GM21515 (cell line): ENCODE measurements around the gene FBXO28.

ENCODE experiments used
- ATAC-seq: cut with Tn5 transposase; IDR thresholded peaks from one replicate; pipeline ENCODE4 v1.9.1; 2021; ENCODE audit not compliant: unreplicated experiment

FBXO28 gene

DNA sequence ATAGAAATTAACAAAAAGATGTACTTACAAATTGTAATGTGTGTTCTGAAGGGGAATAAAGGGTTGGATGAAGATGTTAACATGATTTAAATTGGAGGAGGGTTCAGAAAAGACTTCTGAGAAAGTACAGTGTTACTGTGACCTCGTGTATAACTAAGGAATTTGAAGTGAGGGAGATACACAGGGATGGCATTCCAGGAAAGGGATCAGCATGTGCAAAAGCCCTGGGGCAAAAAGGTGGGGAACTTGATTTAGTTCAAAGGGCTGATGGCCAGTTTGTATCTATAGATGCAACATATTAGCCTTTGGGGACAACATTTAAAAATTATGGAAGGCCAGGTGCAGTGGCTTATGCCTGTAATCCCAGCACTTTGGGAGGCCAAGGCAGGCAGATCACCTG lies 35.8 kb downstream of the FBXO28 start:
- no peak for ATAC-seq

DNA sequence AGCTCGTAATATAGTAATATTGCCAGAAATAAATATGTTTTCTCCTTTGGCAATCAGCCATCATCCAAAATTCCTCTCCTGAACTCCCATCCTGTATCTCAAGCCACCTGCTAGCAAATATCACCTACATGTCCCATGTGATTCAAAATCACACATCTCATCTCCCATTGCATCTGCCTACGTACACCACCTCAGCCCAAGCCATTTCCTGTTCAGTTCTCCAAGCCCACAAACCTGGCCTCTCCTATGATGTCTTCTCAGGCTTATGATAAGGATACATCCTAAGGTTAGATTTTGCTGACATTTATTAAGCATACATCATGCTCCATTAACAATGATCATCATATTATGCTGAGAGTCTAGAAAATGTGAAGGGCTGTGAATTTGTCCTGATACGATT lies 37.2 kb downstream of the FBXO28 start:
- no peak for ATAC-seq

DNA sequence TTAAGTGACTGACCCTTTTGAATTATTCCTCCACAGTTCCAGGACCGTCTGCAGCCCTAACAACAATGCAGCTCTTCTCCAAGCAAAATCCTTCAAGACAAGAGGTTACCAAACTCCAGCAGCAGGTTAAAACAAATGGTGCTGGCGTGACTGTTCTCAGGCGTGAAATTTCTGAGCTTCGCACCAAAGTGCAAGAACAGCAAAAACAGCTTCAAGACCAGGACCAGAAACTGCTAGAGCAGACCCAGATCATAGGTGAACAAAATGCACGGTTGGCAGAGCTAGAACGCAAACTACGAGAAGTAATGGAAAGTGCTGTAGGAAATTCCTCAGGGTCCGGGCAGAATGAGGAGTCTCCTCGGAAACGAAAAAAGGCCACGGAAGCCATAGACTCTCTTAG lies 43.4 kb downstream of the FBXO28 start:
- no peak for ATAC-seq

DNA sequence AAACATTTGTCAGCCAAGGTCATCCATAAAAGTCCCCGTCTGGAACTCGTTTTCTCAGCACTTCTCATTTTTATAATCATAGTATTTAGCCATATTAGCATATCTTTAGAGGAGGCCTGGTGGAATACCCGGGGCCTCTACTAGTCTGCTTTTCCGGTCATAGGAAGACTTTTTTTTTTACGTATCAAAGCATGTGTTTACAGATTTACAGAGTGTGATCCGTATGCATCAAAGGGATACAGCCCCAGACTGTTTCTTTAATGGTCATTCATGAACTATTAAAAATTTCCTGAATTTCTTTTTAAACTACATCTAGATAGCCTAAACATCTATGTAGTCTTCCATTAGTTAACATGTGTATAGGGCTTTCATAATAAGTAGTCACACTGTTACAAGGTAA lies 45.6 kb downstream of the FBXO28 start:
- ATAC-seq: no peak

DNA sequence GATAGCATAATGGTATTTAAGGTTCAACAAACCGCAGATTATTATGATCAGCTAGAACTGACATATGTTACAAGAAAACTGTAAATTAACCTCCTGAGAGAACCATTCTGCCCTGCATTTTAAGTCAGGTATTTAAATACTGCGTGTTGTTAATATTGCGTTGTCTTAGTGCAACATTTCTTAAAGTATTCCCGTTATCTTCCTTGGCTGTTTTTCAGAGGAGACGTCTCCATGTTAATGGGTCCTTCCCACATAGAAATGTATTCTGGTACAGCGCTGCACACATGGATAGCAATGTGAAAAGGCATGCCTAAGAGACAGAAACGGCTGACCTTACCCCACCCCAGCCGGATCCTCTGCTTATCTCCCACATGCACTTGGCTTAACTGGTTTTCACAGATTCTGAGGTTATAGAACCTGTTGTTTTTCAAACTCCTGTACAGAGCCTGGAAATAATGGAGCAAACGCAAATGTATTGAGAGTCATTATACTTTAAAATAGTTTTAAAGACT lies 46.3 kb downstream of the FBXO28 start:
- no peak for ATAC-seq

DNA sequence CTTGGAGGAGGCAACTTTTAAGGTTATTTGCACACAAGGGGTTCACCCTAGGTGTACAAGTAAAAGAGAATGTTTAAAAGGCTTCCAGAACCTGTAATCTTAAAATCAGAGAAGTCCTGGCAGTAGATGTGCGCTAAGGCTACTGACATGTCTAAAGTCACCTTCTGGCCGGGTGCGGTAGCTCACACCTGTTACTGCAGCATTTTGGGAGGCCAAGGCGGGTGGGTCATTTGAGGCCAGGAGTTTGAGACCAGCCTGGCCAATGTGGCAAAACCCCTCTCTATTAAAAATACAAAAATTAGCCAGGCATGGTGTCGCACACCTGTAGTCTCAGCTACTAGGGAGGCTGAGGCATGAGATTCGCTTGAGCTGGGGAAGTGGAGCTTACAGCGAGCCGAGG lies 48.9 kb downstream of the FBXO28 start:
- no peak for ATAC-seq

DNA sequence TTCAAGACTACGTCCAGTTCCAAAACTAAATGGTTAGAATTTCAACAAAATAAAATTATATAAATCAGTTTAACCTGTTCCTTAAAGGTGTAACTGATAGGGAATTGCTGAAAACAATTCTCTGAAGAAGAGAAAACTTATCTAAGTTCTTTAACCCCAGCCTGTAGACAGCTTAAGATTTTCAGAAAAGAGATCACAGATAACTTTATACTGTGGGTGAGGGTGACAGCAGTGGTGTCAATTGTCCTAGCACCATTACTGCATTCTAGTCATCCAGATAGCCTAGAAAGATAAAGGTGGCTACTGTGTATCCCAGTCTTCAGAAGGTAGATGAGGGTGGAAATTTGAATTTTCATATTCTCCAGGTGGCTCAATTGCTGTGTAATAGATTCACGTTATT lies 49.4 kb downstream of the FBXO28 start:
- no peak for ATAC-seq

DNA sequence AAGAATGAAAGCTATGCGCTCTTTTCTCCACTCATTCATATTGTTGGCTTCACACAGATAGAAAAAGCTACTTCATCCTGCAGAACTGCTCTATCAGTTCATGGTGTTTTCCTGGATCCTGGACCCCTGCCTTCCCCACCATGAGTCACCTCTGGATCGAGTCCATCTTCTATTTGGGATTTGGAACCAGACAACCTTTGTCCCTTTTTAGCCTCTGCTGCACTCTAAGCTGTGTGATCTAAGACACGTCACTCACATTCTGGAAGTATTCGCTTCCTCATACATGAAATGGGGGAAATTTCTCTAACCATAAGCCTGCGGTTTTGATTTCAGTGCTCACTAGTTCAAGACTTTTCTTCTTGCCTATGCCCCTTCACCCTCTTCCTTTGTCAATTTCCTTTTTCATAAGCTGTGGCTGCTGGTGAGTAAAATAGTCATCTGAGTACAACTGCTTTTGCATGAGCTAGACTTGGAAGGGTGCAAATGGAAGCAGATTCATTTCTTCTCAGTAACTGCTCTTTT lies 55.0 kb downstream of the FBXO28 start:
- ATAC-seq: peak; percentile 86

DNA sequence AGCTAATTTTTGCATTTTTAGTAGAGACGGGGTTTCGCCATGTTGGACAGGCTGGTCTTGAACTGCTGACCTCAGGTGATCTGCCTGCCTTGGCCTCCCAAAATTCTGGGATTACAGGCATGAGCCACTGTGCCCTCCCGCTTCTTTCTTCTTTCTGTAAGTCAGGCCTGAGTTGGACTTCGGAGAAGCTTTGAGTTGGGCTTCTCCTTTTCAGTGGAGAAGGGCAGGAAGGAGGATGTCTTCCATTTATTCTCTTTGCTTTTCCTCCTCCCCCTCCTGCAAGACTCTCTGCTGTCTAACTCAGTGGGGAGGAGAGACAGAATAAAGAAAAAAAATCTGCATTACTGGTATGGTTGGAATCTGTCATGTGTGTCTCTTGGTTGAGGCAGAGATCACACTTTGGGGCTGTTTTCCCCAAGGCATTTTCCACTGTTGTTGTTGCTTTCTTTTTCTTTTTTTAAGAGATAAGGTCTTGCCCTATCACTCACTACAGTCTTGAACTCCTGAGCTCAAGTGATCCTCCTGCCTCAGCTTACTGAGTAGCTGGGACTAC lies 55.9 kb downstream of the FBXO28 start:
- no peak for ATAC-seq

DNA sequence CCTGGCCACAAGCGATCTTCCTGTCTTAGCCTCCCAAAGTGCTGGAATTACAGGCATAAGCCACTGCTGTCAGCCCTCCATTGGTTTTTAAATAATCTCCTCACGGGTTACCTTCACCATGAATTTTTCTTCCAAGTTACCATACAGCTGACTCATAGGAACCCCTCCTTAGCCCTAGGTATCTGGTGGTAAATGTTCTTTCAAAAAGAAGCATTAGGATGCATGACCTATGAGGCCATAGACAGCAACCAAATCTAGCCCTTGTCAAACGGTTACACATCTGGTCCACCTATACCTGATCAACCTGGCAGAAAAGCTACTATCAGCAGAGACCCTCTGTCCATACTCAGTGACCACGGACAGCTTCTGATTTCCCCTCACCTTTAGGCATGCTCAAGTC lies 56.4 kb downstream of the FBXO28 start:
- no peak for ATAC-seq

DNA sequence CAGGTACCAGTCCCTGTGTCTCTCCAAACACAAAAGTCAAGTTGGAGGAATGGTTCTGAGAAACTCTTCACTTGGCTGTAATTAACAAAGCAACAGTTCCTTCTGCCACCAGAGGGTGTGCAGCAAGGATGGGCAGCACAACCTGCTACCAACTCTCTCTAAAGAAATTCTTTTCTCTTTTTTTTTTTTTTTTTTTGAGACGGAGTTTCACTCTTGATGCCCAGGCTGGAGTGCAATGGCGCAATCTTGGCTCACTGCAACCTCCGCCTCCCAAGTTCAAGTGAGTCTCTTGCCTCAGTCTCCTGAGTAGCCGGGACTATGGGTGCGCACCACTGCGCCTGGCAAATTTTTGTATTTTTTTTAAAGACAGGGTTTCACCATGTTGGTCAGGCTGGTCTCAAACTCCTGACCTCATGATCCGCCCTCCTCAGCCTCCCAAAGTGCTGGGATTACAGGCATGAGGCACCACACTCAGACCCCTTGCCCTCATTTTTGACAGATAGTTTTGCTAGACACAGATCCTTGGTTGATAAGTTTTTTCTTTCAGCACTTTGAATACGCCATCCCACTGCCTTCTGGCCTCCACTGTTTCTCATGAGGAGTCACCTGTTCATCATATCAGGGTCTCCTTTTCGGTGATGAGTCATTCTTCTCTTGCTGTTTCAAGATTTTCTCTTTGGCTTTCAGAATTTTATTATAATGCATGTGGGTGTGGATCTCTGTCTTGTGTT lies 57.0 kb downstream of the FBXO28 start:
- no peak for ATAC-seq

DNA sequence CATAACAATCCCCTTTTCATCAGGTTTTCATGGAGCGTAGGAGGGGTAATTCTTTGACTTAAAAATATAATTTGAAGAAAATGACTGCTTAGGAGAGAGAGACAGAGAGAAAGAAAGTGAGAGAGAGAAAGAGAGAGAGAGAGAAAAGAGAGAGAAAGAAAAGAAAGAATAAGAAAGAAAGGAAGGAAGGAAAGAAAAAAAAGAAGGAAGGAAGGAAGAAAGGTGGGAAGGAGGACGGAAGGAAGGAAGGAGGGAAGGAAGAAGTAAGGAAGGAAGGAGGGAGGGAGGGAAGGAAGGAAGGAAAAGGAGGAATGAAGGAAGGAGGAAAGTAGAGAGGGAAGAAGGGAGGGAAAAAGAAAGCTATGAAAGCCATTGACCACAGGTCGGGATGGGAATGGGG lies 58.3 kb downstream of the FBXO28 start:
- ATAC-seq: no peak

DNA sequence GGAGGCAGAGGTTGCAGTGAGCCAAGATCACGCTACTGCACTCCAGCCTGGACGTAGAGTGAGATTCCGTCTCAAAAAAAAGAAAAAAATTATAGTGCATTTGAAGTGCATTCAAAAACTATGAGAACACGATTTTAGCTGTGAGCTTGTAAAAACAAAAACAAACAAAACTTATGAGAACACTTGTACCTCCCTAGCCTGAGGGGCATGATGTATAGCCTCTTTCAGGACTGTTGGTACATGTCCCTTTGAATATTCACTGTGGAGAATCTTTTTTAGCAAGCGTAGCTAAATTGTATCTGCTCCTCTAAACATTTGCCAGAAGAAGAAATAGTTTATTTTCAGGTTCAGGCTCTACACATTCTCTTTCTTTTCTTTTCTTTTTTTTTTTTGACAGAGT lies 59.6 kb downstream of the FBXO28 start:
- no peak for ATAC-seq

DNA sequence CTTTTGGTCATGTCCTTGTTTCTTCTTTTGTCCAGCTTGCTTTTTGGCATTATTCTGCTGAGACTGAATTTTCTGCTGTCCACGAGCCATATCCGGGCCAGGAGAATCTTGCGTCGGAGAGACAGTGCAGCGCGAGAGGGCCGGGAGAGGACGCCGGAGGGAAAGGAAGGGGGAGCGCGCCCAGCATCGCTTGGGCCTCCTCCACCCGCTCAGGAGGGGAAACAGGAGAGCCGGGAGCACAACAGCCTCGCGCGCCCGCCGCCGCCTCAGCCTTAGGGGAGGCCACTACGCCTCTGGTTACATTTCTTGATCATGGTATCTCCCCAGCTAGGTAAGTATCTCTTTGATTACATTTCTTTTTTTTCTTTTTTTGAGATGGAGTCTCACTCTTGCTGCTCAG lies 61.7 kb downstream of the FBXO28 start:
- no peak for ATAC-seq

DNA sequence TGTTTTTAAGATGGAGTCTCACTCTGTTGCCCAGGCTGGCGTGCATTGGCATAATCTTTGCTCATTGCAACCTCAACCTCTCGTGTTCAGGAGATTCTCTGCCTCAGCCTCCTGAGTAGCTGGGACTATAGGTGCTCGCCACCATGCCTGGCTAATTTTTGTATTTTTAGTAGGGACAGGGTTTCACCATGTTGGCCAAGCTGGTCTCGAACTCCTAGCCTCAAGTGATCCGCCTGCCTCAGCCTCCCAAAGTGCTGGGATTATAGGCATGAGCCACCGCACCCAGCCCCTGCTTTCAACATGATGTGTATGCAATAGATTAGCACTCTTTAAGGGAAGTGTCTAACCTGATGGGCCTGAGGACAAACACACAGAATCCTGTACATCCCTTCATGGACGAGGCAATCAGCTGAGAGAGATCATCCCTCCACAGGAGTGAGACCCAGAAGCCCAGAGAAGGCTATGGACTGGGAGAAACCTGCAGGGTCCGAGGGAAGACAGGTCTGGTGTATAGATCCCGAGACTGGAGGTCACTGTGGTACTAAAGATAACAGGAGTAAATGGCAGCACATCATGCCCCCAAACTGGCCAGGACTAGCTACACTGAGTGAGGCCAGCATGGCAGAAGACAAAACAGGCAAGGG lies 63.6 kb downstream of the FBXO28 start:
- no peak for ATAC-seq

DNA sequence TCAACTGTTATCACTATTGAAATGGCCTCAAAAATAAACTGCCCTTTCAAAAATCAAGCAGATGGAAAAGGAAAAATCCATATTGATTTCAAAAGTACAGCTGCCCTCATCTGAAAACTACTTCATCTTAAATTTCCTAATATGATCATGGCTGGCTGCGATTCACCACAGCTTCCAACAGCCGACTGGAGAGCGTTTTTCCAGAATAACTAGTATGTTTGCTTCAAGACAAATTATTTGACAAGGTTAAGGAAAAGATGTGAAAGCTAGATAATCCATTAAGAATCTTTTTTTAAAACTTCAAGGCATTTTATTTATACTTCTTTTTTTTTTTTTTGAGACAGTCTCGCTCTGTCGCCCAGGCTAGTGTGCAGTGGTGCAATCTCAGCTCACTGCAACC lies 65.0 kb downstream of the FBXO28 start:
- no peak for ATAC-seq

DNA sequence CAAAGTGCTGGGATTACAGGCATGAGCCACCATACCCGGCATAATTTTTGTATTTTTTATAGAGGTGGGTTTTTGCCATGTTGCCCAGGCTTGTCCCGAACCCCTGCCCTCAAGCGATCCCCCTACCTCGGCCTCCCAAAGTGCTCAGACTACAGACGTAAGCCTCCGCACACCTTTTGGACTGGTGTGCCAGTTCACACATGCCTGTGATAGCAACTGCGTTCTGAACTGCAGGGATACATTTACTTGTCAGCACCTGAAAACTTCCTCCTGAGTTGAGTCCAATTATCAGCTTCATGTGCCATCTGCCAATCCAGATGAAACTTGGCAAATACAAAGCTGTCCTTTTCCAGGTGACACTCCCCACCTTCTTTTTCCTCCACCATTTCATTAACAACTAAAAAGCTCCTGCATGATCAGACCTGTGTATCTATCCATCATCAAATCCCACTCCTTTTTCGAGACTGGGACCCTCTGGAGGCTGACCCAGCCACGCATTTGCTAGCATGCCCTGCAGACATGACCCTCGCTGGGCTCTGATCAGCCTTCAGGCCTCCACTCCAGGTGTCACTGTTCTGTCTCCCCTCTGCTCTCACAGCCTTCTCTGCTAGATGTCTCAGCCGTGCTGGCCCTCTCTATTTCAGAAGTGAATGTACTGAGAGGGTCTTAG lies 67.0 kb downstream of the FBXO28 start:
- ATAC-seq: no peak

DNA sequence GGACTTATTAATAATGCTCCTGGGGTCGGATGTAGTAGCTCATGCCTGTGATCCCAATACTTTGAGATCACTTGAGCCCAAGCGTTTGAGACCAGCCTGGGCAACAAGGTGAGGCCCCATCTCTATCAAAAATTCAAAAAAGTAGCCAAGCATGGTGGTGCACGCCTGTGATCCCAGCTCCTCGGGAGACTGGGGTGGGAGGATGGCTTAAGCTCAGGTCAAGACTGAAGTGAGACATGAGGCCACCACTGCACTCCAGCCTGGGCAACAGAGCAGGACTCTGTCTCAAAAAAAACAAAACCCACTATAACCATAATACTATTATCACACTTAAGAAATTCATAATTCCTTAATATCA lies 67.5 kb downstream of the FBXO28 start:
- ATAC-seq: no peak

DNA sequence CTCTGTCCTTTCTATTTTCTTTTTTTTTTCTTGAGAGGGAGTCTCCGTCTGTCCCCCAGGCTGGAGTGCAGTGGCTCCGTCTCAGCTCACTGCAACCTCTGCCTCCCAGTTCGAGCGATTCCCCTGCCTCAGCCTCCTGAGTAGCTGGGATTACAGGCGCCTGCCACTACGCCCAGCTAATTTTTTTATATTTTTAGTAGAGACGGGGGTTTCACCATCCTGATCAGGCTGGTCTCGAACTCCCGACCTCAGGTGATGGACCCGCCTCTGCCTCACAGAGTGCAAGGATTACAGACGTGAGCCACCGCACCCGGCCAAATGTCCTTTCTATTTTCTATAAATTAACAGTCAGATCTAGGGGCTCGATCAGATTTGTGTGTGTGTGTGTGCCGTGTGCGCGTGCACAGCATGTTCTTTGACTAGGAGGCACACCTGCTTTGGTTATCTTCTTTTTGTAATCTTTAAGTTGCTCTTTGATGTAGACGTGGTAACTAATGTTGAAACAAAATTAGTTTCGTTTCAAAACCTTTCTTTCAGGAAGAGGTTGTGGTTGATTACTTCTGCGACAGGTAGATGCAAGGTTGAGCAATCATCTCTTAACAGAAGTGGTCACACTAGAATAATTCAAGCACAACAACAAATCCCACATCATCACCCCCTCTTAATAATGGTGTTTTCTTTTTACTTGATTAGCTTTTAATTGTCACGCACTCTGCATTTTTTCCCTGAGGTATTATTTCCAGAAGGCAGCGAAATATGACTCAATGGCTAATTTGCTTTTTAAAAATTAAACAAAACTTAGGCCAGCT lies 68.3 kb downstream of the FBXO28 start:
- ATAC-seq: peak; percentile 43

DNA sequence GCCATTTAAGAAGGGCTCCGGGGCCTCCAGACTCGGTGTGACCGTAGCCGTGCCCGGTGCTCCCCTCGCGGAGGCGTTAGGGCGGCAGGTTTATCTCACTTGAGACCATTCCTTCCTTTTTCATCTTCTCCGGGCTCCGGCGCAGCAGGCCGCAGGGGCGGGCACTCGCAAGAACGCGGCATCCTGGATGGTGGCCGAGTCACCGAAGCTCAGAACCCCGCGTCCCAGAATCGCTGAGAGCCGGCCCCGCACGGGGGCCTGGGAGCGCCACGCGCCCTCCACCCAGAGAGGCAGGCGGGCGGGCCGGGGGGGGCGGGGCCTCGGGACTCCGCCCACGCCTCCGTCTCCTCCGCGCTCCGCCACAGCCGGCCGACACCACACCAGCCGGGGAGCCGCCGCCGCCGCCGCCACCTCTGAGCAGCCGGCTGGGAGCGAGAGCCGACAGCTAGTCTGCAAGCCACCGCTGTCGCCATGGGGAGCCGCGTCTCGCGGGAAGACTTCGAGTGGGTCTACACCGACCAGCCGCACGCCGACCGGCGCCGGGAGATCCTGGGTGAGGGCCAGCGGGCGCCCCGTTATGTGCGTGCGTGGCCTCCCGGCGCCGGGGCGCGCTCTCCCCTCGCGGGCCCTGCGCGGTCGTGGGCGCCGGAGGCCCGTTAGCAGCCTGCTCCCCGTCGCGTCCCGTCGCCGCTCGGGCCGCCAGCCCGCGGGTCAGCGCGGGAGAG lies 69.1 kb downstream of the FBXO28 start, which contains the start of gene DEGS1:
Gene DEGS1, plus strand, starts transcription at position 375 of the 725 bp plus-strand sequence. Its CDS starts 97 bp downstream, at position 472.
- peak; percentile 67 for ATAC-seq
